Smooth muscle cell of the umbilical artery (primary cell): ENCODE measurements around the gene PDZD8. TPM values are rescaled to one million over a fixed set of nuclear protein-coding genes. Genes with fewer than 3 reads are reported as not detected.

Experiments
- total RNA-seq: library from RNA; depleted of rRNA; stranded (reverse); fragments of >200 nt; gene quantifications from 2 replicates; pipeline ENCODE4 v1.2.3, GENCODE V29; 2014

PDZD8 gene, protein sequence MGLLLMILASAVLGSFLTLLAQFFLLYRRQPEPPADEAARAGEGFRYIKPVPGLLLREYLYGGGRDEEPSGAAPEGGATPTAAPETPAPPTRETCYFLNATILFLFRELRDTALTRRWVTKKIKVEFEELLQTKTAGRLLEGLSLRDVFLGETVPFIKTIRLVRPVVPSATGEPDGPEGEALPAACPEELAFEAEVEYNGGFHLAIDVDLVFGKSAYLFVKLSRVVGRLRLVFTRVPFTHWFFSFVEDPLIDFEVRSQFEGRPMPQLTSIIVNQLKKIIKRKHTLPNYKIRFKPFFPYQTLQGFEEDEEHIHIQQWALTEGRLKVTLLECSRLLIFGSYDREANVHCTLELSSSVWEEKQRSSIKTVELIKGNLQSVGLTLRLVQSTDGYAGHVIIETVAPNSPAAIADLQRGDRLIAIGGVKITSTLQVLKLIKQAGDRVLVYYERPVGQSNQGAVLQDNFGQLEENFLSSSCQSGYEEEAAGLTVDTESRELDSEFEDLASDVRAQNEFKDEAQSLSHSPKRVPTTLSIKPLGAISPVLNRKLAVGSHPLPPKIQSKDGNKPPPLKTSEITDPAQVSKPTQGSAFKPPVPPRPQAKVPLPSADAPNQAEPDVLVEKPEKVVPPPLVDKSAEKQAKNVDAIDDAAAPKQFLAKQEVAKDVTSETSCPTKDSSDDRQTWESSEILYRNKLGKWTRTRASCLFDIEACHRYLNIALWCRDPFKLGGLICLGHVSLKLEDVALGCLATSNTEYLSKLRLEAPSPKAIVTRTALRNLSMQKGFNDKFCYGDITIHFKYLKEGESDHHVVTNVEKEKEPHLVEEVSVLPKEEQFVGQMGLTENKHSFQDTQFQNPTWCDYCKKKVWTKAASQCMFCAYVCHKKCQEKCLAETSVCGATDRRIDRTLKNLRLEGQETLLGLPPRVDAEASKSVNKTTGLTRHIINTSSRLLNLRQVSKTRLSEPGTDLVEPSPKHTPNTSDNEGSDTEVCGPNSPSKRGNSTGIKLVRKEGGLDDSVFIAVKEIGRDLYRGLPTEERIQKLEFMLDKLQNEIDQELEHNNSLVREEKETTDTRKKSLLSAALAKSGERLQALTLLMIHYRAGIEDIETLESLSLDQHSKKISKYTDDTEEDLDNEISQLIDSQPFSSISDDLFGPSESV
- total RNA-seq = 16.0 and 26.3 TPM in 2 replicates

DNA sequence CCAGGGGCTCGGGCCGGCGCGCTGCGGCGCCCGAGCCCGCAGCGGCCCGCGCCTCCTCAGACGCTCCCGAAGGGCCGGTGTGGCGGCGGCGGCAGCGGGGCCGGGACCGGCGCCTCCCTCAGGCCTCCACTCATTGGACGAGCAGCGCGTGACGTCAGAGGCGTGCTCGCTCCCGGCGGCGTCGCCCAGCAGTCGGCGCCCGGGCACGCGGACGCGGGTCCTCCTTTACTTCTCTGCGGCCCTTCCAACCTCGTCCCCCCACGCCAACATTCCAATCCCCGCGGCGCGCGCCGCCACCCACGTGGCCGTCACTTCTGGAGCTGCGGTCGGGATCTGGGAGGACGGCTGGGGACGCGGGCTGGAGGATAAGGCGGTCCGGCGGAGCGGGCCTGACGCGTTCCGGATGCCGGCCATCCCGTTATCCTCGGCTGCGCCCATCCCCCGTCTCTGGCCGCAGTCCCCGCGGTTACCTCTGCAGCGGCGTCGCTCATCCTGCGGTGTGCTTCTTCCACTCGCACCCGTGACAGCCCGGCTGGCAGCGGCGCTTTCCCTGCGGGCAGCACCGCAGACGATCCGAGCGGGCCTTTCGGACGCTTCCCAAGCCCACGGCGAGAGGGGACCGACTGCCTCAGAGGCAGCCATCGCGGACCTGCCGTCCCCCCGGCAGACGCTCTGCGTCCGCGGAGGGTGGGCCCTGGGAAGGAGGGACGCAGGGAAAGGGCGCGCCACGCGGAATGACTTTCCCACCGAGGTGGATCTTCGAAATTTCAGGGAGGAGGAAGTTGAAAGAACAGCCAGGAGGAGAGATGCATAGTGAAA, at the start of gene PDZD8:
Gene PDZD8 (minus strand): TSS at position 81 of the 819 bp plus-strand sequence. CDS start 213 bp downstream, outside the sequence.

DNA sequence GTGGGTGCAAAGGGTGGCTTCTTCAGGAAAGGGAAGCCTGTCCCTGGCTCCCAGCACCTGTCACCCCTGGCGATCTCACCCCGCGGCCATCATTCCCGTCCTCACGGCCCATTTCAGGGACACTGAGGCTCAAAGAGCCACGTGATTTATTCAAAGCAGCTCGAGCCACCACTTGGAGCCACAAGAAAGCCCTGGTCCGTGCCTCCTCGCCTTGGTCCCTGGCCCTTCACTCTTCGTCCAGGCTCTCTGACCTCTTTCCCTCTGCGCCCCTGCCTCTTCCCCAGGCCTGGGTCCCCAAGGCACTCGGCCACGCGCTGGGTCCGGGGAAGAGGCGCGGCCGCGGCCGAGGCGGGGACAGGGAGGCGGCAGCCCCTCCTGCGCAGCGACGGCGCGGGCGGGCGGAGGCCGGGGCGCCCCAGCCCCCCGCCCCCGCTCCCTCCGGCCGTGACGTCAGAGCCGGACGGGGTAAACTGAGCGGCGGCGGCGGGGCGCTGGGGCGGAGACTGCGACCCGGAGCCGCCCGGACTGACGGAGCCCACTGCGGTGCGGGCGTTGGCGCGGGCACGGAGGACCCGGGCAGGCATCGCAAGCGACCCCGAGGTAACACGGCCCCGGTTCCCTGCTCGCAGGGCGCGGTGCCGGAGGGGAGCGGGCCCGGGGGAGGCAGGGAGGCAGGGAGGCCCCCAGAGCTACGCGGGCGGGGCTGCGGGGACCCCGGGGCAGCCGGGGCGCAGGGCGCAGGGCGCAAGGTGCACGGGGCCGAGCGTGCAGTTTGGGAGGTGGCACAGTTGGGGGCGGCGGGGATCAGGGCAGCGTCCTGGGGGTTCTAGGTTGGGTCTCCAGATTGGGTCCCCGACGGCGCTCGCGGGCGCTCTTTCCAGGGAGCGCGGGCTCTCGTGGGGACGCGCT, 134.4 kb downstream of the PDZD8 start, which contains the start of gene SLC18A2:
Gene SLC18A2 (plus strand): TSS at position 494 of the 909 bp plus-strand sequence. CDS start 580 bp downstream, outside the sequence.

Other genes with a start within 250 kb of the PDZD8 start
- gene VAX1, start 237.2 kb downstream of the PDZD8 start, total RNA-seq = not detected in 2 replicates
- not detected in 2 replicates for gene KCNK18, start 178.0 kb downstream of the PDZD8 start, total RNA-seq
- gene SLC18A2, start 134.3 kb downstream of the PDZD8 start, total RNA-seq = 0.05 TPM in 1 of 2 replicates, not detected in the other
- 0.59 and 0.65 TPM in 2 replicates for gene EMX2, start 167.3 kb upstream of the PDZD8 start, total RNA-seq